IMR-90 (cell line): ENCODE measurements around the gene ZBTB38. TPM values are rescaled to one million over a fixed set of nuclear protein-coding genes. Genes with fewer than 3 reads are reported as not detected.
A peak's percentile ranks its signal among the peaks of the same experiment; 100 is the strongest.

ENCODE experiments used
- ATAC-seq: fragments of 200-7000 bp; cut with Tn5 transposase; 2 replicates; pipeline ENCODE4 v1.9.1; 2020; ENCODE audit warnings: low read depth, mild to moderate bottlenecking, moderate library complexity
- BruUV-seq: library from RNA; stranded (reverse); fragments of 400-500 nt; replicated peaks from 2 replicates; lab custom pipeline; 2021; lab: Mats Ljungman, UMichigan
- CTCF ChIA-PET: fragments of 300-600 bp; formaldehyde crosslinking; extraction: SDS; loops from one replicate; lab custom pipeline; 2021; ENCODE audit warnings: antibody characterized with exemption; lab: Yijun Ruan, JAX
- POLR2A ChIA-PET: fragments of 300-600 bp; sonication (Branson Sonifier 250); formaldehyde crosslinking; loops from one replicate; lab custom pipeline; 2022; ENCODE audit warnings: antibody characterized with exemption; ENCODE audit not compliant: unreplicated experiment; lab: Charles Lee
- DNase-seq: peaks from one replicate; pipeline ENCODE4 v3.0.0; 2013
- H2AFZ ChIP-seq: replicated peaks from 2 replicates; pipeline ENCODE3; 2013; ENCODE audit warnings: low read length, mild to moderate bottlenecking; ENCODE audit not compliant: poor library complexity
- H2AK5ac ChIP-seq: 2 replicates; pipeline ENCODE4 v1.6.1; 2013; ENCODE audit warnings: low read depth, low read length, inconsistent platforms
- H2AK9ac ChIP-seq: replicated peaks from 2 replicates; pipeline ENCODE3; 2013; ENCODE audit warnings: mild to moderate bottlenecking, low read depth, low read length, moderate library complexity; ENCODE audit not compliant: poor library complexity
- H2BK120ac ChIP-seq: 2 replicates; pipeline ENCODE4 v1.6.1; 2013; ENCODE audit warnings: low read depth, low read length, inconsistent platforms
- H2BK15ac ChIP-seq: 3 replicates; pipeline ENCODE4 v1.6.1; 2013; ENCODE audit warnings: low read depth, low read length, inconsistent platforms
- H2BK20ac ChIP-seq: 2 replicates; pipeline ENCODE4 v1.6.1; 2013; ENCODE audit warnings: low read depth, mild to moderate bottlenecking, inconsistent platforms, low read length, moderate library complexity
- H2BK5ac ChIP-seq: 2 replicates; pipeline ENCODE4 v1.6.1; 2013; ENCODE audit warnings: mild to moderate bottlenecking, low read depth, low read length, inconsistent platforms; ENCODE audit not compliant: poor library complexity, severe bottlenecking
- H3K14ac ChIP-seq: replicated peaks from 2 replicates; pipeline ENCODE4 v1.6.1; 2013; ENCODE audit warnings: low read depth, low read length, inconsistent platforms
- H3K18ac ChIP-seq: 2 replicates; pipeline ENCODE4 v1.6.1; 2013; ENCODE audit warnings: low read depth, low read length, control low read depth
- H3K23ac ChIP-seq: 2 replicates; pipeline ENCODE4 v1.6.1; 2013; ENCODE audit warnings: low read depth, low read length, inconsistent platforms
- H3K27ac ChIP-seq: 2 replicates; pipeline ENCODE4 v1.5.1; 2013; ENCODE audit warnings: mild to moderate bottlenecking, control low read depth, low read length; ENCODE audit not compliant: insufficient read depth
- H3K27me3 ChIP-seq: 2 replicates; pipeline ENCODE4 v1.6.1; 2013; ENCODE audit warnings: low read length; ENCODE audit not compliant: control insufficient read depth, insufficient read depth
- H3K36me3 ChIP-seq: 2 replicates; pipeline ENCODE4 v1.6.1; 2013; ENCODE audit warnings: low read length, mixed read lengths; ENCODE audit not compliant: control insufficient read depth, insufficient read depth
- H3K4ac ChIP-seq: 2 replicates; pipeline ENCODE4 v1.6.1; 2013; ENCODE audit warnings: low read depth, low read length, inconsistent platforms
- H3K4me1 ChIP-seq: 2 replicates; pipeline ENCODE4 v1.6.1; 2013; ENCODE audit warnings: low read length, mixed read lengths; ENCODE audit not compliant: control insufficient read depth, insufficient read depth
- H3K4me2 ChIP-seq: 2 replicates; pipeline ENCODE4 v1.6.1; 2013; ENCODE audit warnings: low read depth, mild to moderate bottlenecking, control low read depth, low read length, moderate library complexity
- H3K4me3 ChIP-seq: 2 replicates; pipeline ENCODE4 v1.5.1; 2013; ENCODE audit warnings: low read depth, mild to moderate bottlenecking, control low read depth, low read length, moderate library complexity; ENCODE audit not compliant: insufficient read depth
- H3K56ac ChIP-seq: 2 replicates; pipeline ENCODE4 v1.6.1; 2013; ENCODE audit warnings: low read length, inconsistent platforms; ENCODE audit not compliant: insufficient read depth; ENCODE audit errors: extremely low read depth
- H3K79me1 ChIP-seq, 2 experiments: 2 replicates each; pipeline ENCODE4 v1.6.1; 2013; ENCODE audit warnings: low read length in 2 of 2, inconsistent platforms in 1 of 2, low read depth in 1 of 2
- H3K9ac ChIP-seq: 2 replicates; pipeline ENCODE4 v1.6.1; 2013; ENCODE audit warnings: low read depth, low read length, control low read depth
- H3K9me1 ChIP-seq: 2 replicates; pipeline ENCODE4 v1.6.1; 2013; ENCODE audit warnings: low read length, inconsistent platforms; ENCODE audit not compliant: insufficient read depth
- H3K9me3 ChIP-seq: 2 replicates; pipeline ENCODE4 v1.6.1; 2013; ENCODE audit warnings: low read length; ENCODE audit not compliant: control insufficient read depth, insufficient read depth
- H4K20me1 ChIP-seq: 2 replicates; pipeline ENCODE4 v1.6.1; 2013; ENCODE audit warnings: low read length, inconsistent platforms; ENCODE audit not compliant: insufficient read depth
- H4K5ac ChIP-seq: 2 replicates; pipeline ENCODE4 v1.6.1; 2013; ENCODE audit warnings: mild to moderate bottlenecking, low read depth, low read length, control low read depth
- H4K8ac ChIP-seq, 2 experiments: 2 replicates each; pipeline ENCODE4 v1.6.1; 2013; ENCODE audit warnings: low read depth in 2 of 2, low read length in 2 of 2, control low read depth in 1 of 2, inconsistent platforms in 1 of 2
- H4K91ac ChIP-seq: 2 replicates; pipeline ENCODE4 v1.6.1; 2013; ENCODE audit warnings: low read depth, low read length, inconsistent platforms; ENCODE audit not compliant: insufficient read depth
- CEBPB ChIP-seq: IDR thresholded peaks from 2 replicates; pipeline ENCODE4 v1.6.1; 2012; ENCODE audit warnings: low read depth, low read length, improper control_type of control experiment
- CHD1 ChIP-seq: IDR thresholded peaks from 2 replicates; pipeline ENCODE4 v1.6.1; 2012; ENCODE audit warnings: low read depth, low read length, improper control_type of control experiment
- POLR2A ChIP-seq: IDR thresholded peaks from 2 replicates; pipeline ENCODE4 v1.6.1; 2012; ENCODE audit warnings: mild to moderate bottlenecking, low read depth, low read length
- RAD21 ChIP-seq: IDR thresholded peaks from 2 replicates; pipeline ENCODE4 v1.6.1; 2012; ENCODE audit warnings: low read length, improper control_type of control experiment
- SMC3 ChIP-seq: fragments of 150-350 bp; IDR thresholded peaks from 2 replicates; pipeline ENCODE4 v1.6.1; 2016; ENCODE audit warnings: low read depth, mild to moderate bottlenecking, antibody characterized with exemption, low read length, moderate library complexity
- WGBS, 2 experiments: methylation state at CpG; one replicate each; pipeline versions ENCODE4 v1.1.5 to v1.1.7; 2013; ENCODE audit warnings: missing lambda C conversion rate in 2 of 2; ENCODE audit not compliant: insufficient read length in 1 of 2; ENCODE audit errors: extremely low coverage in 2 of 2; 5-methylcytosine and 5-hydroxymethylcytosine counted together
- dilution Hi-C: fragments of 300-500 bp; cut with HindIII; formaldehyde crosslinking; loops from one replicate; pipeline ENCODE4 v1.14.3; 2018; ENCODE audit warnings: low sequenced_read_pairs; ENCODE audit not compliant: unreplicated experiment
- in situ Hi-C: fragments of 300-500 bp; cut with MboI; formaldehyde crosslinking; loops from 3 replicates; pipeline ENCODE4 v1.14.3; 2019; ENCODE audit warnings: low sequenced_read_pairs, inconsistent platforms, mixed read lengths
- intact Hi-C: fragments of 100-400 bp; cut with micrococcal nuclease; formaldehyde crosslinking; loops from 2 replicates; pipeline ENCODE4 v1.10.0; 2022
- polyA plus RNA-seq, 3 experiments: library from polyadenylated mRNA; depleted of rRNA; stranded (reverse); fragments of >200 nt; gene quantifications; 2 replicates each; pipeline ENCODE4 v1.2.3, GENCODE V29; 2012; ENCODE audit warnings: low replicate concordance in 1 of 3
- total RNA-seq: library from RNA; depleted of rRNA; stranded (reverse); fragments of >200 nt; gene quantifications from 2 replicates; pipeline ENCODE4 v1.2.3, GENCODE V29; 2012

The ZBTB38 gene
- total and polyA plus RNA-seq, 2 of the 4 experiments (the other 2 are of a cell fraction): 44.9 to 274 TPM

DNA sequence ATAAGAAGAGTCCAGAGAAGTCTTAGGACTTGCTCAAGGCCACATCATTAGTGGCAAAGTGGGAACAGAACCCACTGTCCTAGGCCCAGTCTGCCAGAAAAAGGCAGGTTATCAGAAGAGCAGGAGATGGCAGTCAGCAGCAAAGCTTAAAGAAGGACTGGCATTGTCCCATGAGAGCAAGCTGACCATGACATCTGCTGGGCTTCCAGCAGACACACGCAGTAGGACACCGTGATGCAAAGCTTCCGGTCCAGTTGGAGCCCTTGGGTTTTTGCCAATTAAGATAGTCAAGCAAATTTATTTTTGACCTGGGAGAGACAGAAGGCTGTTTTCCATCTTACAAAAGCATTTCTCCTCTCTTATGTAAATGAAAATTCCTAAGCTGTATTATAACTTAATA lies 42.1 kb downstream of the ZBTB38 start:
- H3K36me3 ChIP-seq: peaks cover 50% of the 10 kb centered on the region
- H3K14ac ChIP-seq: peak overlapping the region; percentile 97
- peak overlapping the region; percentile 88 to 99 for H4K8ac ChIP-seq
- peak overlapping the region; percentile 97 for H2BK120ac ChIP-seq
- H4K5ac ChIP-seq: peak overlapping the region; percentile 97
- no peak overlapping the region for H3K4me3 ChIP-seq
- H3K4me1 ChIP-seq: peaks cover 53% of the 10 kb centered on the region
- H4K20me1 ChIP-seq: no peaks in the 10 kb centered on the region
- peak overlapping the region; percentile 45 for H2AK9ac ChIP-seq
- peak overlapping the region; percentile 99 for H3K18ac ChIP-seq
- no peaks in the 10 kb centered on the region for H3K27me3 ChIP-seq
- in situ Hi-C loops: no loop called here
- H3K9ac ChIP-seq: peak overlapping the region; percentile 74
- H2BK5ac ChIP-seq: peak overlapping the region; percentile 99
- WGBS, 2 experiments: no CpG with 5 or more reads among the region's 3 CpGs
- H2AK5ac ChIP-seq: peak overlapping the region; percentile 81
- intact Hi-C loops: no loop called here
- no peak overlapping the region for H2AFZ ChIP-seq
- H3K4ac ChIP-seq: peak overlapping the region; percentile 98
- BruUV-seq: no TSS peak
- DNase-seq: peak; percentile 83
- CTCF ChIA-PET: interaction anchor here (0.9 to 1.1 kb wide), 2 partner anchors 42 to 99 kb away, joined by 4 read pairs; no protein-coding TSS in a partner anchor
- H3K27ac ChIP-seq: peak overlapping the region; percentile 92
- peak overlapping the region; percentile 93 for H2BK15ac ChIP-seq
- ATAC-seq: no peak
- POLR2A ChIA-PET: interaction anchor here (0.5 to 1.0 kb wide), 2 partner anchors 14 to 24 kb away, joined by 3 read pairs; no protein-coding TSS in a partner anchor
- H3K4me2 ChIP-seq: no peak overlapping the region
- no peak for TF ChIP-seq CHD1
- peak; percentile 50; the same call in 1 of the 2 replicates for TF ChIP-seq CEBPB
- TF ChIP-seq SMC3: no peak
- TF ChIP-seq POLR2A: peak; percentile 47; the same call in 1 of the 2 replicates
- TF ChIP-seq RAD21: peak; percentile 22; the same call in 1 of the 2 replicates
- peak overlapping the region; percentile 98 for H3K23ac ChIP-seq
- peaks cover 47 to 68% of the 10 kb centered on the region in 2 experiments for H3K79me1 ChIP-seq
- peak overlapping the region; percentile 95 for H2BK20ac ChIP-seq
- dilution Hi-C loops: no loop called here
- peak overlapping the region; percentile 99 for H4K91ac ChIP-seq
- H3K9me3 ChIP-seq: no peaks in the 10 kb centered on the region
- H3K56ac ChIP-seq: peak overlapping the region; percentile 96
- H3K9me1 ChIP-seq: peaks cover 35% of the 10 kb centered on the region
